ENCODE data around the gene MYPOP.

DNA sequence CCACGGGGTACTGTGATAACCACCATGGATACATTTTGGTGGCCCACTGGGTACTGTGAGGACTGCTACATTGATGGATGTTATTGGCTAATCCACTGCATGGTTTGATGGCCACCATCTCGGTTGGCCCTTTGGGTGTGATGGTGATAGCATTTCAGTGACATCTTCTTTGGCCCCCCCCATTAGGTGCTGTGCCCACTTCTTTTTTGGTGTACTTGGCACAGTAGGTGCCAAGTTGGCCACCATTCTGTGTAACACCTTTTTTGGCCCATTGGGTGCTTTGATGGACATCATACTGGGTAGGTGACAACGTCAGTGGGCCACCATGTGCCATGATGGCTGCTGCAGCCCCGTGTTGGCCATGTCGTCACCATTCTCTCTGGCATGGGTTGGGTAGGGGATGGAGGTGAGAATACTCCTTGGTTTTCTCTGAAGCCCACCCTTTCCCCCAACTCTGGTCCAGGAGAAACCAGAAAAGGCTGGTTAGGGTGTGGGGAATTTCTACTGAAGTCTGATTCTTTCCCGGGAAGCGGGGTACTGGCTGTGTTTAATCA lies 29.1 kb downstream of the MYPOP start:
- TF ChIP-seq CTCF (IDR thresholded peaks at IDR 0.05; ENCODE audit: extremely low read depth in 1 of 2, insufficient read depth in 1 of 2, low read depth in 1 of 2, low read length in 2 of 2) (no peak), EZH2 (IDR thresholded peaks at IDR 0.05; ENCODE audit: borderline replicate concordance, low read depth, low read length, severe bottlenecking) (no peak), MAX (IDR thresholded peaks at IDR 0.05; ENCODE audit: insufficient read depth, insufficient read length) (no peak)

All from endothelial cell of umbilical vein (primary cell).